T-helper 17 cell (primary cell): ENCODE results near the gene TOR1AIP1. TPM values are rescaled to one million over a fixed set of nuclear protein-coding genes. Genes with fewer than 3 reads are reported as not detected.
A peak's percentile ranks its signal among the peaks of the same experiment; 100 is the strongest.

Source experiments
- ATAC-seq: fragments of 150-1000 bp; cut with Tn5 transposase; 2 replicates; pipeline ENCODE4 v1.10.0; 2021; ENCODE audit warnings: mild to moderate bottlenecking, moderate library complexity
- DNase-seq, 3 donors: peaks; one replicate each; pipeline versions ENCODE4 v3.0.0 to v3.0.0-alpha.2; 2020 to 2021
- H3K9me3 ChIP-seq: one replicate; pipeline ENCODE4 v1.7.0; 2013; ENCODE audit warnings: low read length, mild to moderate bottlenecking; ENCODE audit not compliant: control insufficient read depth, poor library complexity, severe bottlenecking
- H3K27ac Mint-ChIP-seq: one replicate; pipeline ENCODE4 v1.8.0; 2022; ENCODE audit warnings: mild to moderate bottlenecking, moderate library complexity, mixed read lengths
- H3K27me3 Mint-ChIP-seq: one replicate; pipeline ENCODE4 v1.8.0; 2022; ENCODE audit warnings: mixed read lengths
- H3K36me3 Mint-ChIP-seq: one replicate; pipeline ENCODE4 v1.8.0; 2022; ENCODE audit warnings: low read depth, mixed read lengths
- H3K4me1 Mint-ChIP-seq: one replicate; pipeline ENCODE4 v1.8.0; 2022; ENCODE audit warnings: mild to moderate bottlenecking, mixed read lengths
- H3K4me3 Mint-ChIP-seq: one replicate; pipeline ENCODE4 v1.8.0; 2022; ENCODE audit warnings: mild to moderate bottlenecking, moderate library complexity, mixed read lengths
- total RNA-seq, 4 donors: library from RNA in 2 of 4; stranded (reverse) in 2 of 4; gene quantifications; one replicate each; pipeline ENCODE4 v1.2.3 and lab custom pipeline; 2022 to 2026

TOR1AIP1 gene
- total RNA-seq, 2 donors from 2014 or later, result 65.1 to 87.6 TPM

DNA sequence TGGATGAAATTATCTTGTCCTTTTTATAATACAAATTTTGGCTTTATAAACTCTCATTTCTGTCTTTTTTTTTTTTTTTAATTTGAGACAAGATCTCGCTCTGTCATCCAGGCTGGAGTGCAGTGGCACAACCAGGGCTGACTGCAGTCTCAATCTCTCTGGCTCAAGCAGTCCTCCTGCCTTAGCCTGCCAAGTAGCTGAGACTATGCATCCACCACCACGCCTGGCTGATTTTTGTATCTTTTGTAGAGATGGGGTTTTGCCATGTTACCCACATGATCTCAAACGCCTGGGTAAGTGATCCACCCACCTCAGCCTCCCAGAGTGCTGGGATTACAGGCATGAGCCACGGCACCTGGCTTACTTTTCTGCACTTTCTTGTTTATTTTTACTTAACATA, 7.5 kb downstream of the TOR1AIP1 start:
- H3K9me3 ChIP-seq, result no peaks in the 10 kb centered on the region
- no peak overlapping the region for H3K4me3 Mint-ChIP-seq
- ATAC-seq, result no peak
- H3K27ac Mint-ChIP-seq, result peak overlapping the region; percentile 39
- peaks cover 13% of the 10 kb centered on the region for H3K4me1 Mint-ChIP-seq
- H3K27me3 Mint-ChIP-seq, result no peaks in the 10 kb centered on the region
- H3K36me3 Mint-ChIP-seq, result peaks cover 3% of the 10 kb centered on the region
- DNase-seq, result no peak

- peaks cover 3% of the 10 kb centered on the region for H3K4me1 Mint-ChIP-seq
- peak overlapping the region; percentile 41 for H3K27ac Mint-ChIP-seq
- no peak overlapping the region for H3K4me3 Mint-ChIP-seq
- H3K27me3 Mint-ChIP-seq, result no peaks in the 10 kb centered on the region
- no peak for DNase-seq
- ATAC-seq, result no peak
- H3K9me3 ChIP-seq, result no peaks in the 10 kb centered on the region
- H3K36me3 Mint-ChIP-seq, result peaks cover 7% of the 10 kb centered on the region
These were observed 28.8 kb downstream of the TOR1AIP1 start for GRCh38 chr1:179910934-179911333.

DNA sequence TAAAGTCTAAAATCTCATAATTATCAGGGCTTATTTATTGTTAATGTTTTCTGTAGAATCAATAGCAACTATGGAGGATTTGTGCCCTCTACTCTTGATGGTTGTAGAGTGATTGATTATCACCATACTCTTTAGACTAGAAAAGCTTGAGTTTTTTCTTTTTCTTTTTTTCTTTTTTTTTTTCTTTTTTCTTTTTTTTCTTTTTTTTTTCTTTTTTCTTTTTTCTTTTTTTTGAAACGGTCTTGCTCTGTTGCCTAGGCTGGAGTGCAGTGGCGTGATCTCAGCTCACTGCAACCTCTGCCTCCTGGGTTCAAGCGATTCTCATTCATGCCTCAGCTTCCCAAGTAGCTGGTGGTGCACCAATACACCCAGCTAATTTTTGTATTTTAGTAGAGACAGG, 29.7 kb downstream of the TOR1AIP1 start:
- H3K27me3 Mint-ChIP-seq, result no peaks in the 10 kb centered on the region
- H3K4me1 Mint-ChIP-seq, result peaks cover 3% of the 10 kb centered on the region
- DNase-seq (no peak), ATAC-seq (no peak)
- no peaks in the 10 kb centered on the region for H3K9me3 ChIP-seq
- H3K4me3 Mint-ChIP-seq, result no peak overlapping the region
- H3K27ac Mint-ChIP-seq, result peak overlapping the region; percentile 59
- H3K36me3 Mint-ChIP-seq, result peaks cover 7% of the 10 kb centered on the region

- peak; percentile 40 for ATAC-seq
- H3K36me3 Mint-ChIP-seq, result peaks cover 7% of the 10 kb centered on the region
- H3K9me3 ChIP-seq, result no peaks in the 10 kb centered on the region
- H3K4me1 Mint-ChIP-seq, result peaks cover 12% of the 10 kb centered on the region
- H3K27ac Mint-ChIP-seq, result no peak overlapping the region
- no peaks in the 10 kb centered on the region for H3K27me3 Mint-ChIP-seq
- DNase-seq, result no peak
- peak overlapping the region; percentile 25 for H3K4me3 Mint-ChIP-seq
These were observed 35.7 kb downstream of the TOR1AIP1 start for GRCh38 chr1:179917601-179918429.

GRCh38 chr1:179921472-179921871, 39.4 kb downstream of the TOR1AIP1 start:
- Mint-ChIP-seq H3K27me3 (no peaks in the 10 kb centered on the region), H3K4me1 (peaks cover 12% of the 10 kb centered on the region), H3K27ac (peak overlapping the region; percentile 72), H3K36me3 (peaks cover 7% of the 10 kb centered on the region), H3K4me3 (no peak overlapping the region)
- DNase-seq (no peak), ATAC-seq (no peak)
- H3K9me3 ChIP-seq, result no peaks in the 10 kb centered on the region

- Mint-ChIP-seq H3K4me3 (no peak overlapping the region), H3K27ac (peak overlapping the region; percentile 72), H3K4me1 (peaks cover 12% of the 10 kb centered on the region), H3K36me3 (peaks cover 7% of the 10 kb centered on the region), H3K27me3 (no peaks in the 10 kb centered on the region)
- ATAC-seq, result peak; percentile 18
- no peak for DNase-seq
- no peaks in the 10 kb centered on the region for H3K9me3 ChIP-seq
These were observed 40.1 kb downstream of the TOR1AIP1 start for GRCh38 chr1:179921981-179922872.

DNA sequence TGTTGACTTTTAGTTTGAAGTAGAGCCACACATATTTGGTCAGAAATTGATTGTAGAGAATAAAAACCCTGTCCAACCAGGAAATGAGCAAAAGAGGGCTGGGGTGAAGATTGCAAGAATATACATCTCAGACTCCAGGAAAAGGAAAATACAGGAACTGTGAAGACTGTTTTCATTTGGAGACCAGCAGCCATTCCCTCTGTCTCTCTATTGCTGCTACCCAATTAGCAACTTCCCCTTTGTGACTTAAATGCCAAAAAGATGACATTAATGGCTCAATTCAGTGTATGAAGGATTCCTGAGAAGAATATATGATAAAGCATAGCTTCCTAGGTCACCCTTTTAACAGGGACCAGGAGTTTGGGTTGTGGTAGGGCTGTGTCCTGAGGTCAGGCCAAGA, 40.9 kb downstream of the TOR1AIP1 start:
- no peak overlapping the region for H3K27ac Mint-ChIP-seq

DNA sequence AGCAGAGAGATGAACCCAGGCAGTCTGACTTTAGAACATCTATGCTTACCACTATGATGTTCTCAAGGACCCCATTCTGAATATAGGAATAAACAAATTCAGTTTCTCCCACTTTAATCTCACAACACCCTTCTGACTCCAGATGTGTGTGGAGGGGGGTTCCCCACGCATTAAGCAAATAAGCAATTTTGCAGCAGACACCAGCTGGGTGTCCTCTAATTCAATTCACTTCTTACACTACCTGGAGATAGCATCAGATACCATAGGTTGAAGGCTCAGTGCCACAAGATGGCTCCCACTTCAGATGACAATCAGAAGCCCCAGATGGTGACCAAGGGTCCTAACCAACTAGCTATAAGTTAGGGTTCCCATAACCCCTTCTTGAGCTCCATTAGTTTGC, 42.2 kb downstream of the TOR1AIP1 start:
- H3K27me3 Mint-ChIP-seq, result no peaks in the 10 kb centered on the region
- H3K4me1 Mint-ChIP-seq, result peaks cover 3% of the 10 kb centered on the region
- peaks cover 3% of the 10 kb centered on the region for H3K36me3 Mint-ChIP-seq
- ATAC-seq, result no peak
- no peak for DNase-seq
- no peak overlapping the region for H3K27ac Mint-ChIP-seq
- no peaks in the 10 kb centered on the region for H3K9me3 ChIP-seq
- H3K4me3 Mint-ChIP-seq, result no peak overlapping the region

More for the DNA sequence above, 40.9 kb downstream of the TOR1AIP1 start:
- no peaks in the 10 kb centered on the region for H3K9me3 ChIP-seq
- ATAC-seq (no peak), DNase-seq (no peak)
- H3K27me3 Mint-ChIP-seq, result no peaks in the 10 kb centered on the region
- peaks cover 8% of the 10 kb centered on the region for H3K4me1 Mint-ChIP-seq
- H3K36me3 Mint-ChIP-seq, result peaks cover 5% of the 10 kb centered on the region
- H3K4me3 Mint-ChIP-seq, result no peak overlapping the region

DNA sequence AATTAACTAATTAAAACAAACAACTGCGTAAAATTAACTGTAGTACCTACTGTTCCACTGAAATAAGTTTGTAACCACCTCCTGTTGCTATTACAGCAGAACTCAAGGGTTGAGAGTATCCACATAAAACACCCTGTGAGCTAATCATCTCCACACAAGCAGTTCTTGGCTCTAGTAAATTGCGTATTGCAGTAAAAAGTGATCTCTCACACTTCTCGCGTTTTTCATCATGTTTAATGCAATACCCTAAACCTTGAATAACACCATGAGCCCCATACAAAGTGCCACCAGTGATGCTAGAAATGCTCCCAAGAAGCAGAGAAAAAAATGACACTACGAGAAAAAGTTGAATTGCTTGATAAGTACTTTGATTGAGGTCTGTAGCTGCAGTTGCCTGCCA, 43.2 kb downstream of the TOR1AIP1 start:
- ATAC-seq (no peak), DNase-seq (no peak)
- peaks cover 2% of the 10 kb centered on the region for H3K4me1 Mint-ChIP-seq
- H3K9me3 ChIP-seq, result no peaks in the 10 kb centered on the region
- no peaks in the 10 kb centered on the region for H3K27me3 Mint-ChIP-seq
- no peak overlapping the region for H3K27ac Mint-ChIP-seq
- no peak overlapping the region for H3K4me3 Mint-ChIP-seq
- H3K36me3 Mint-ChIP-seq, result peaks cover 3% of the 10 kb centered on the region

- peaks cover 2% of the 10 kb centered on the region for H3K4me1 Mint-ChIP-seq
- H3K9me3 ChIP-seq, result no peaks in the 10 kb centered on the region
- ATAC-seq (no peak), DNase-seq (no peak)
- no peak overlapping the region for H3K4me3 Mint-ChIP-seq
- H3K27ac Mint-ChIP-seq, result no peak overlapping the region
- H3K36me3 Mint-ChIP-seq, result peaks cover 3% of the 10 kb centered on the region
- no peaks in the 10 kb centered on the region for H3K27me3 Mint-ChIP-seq
These were observed 44.1 kb downstream of the TOR1AIP1 start for GRCh38 chr1:179925922-179926849.

DNA sequence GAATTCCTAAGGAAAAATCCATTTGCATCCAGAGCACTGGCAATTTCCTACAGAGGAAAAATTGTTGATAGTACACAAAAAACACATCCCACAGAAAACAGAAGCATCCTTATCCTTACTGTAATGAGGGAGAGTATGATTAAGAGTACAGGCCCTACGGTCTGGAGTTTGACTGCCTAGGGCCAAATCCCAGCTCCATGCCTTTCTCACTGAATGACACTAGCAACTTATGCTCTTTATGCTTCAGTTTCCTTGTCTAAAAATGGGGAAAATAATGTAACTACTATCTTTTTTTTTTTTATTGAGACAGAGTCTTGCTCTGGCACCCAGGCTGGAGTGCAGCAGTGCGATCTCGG, 44.7 kb downstream of the TOR1AIP1 start:
- no peak for DNase-seq
- Mint-ChIP-seq H3K27ac (no peak overlapping the region), H3K27me3 (no peaks in the 10 kb centered on the region), H3K4me1 (no peaks in the 10 kb centered on the region), H3K36me3 (peaks cover under 1% of the 10 kb centered on the region), H3K4me3 (no peak overlapping the region)
- no peak for ATAC-seq
- no peaks in the 10 kb centered on the region for H3K9me3 ChIP-seq

- ATAC-seq, result no peak
These were observed 48.1 kb downstream of the TOR1AIP1 start for GRCh38 chr1:179929955-179930798.

More at GRCh38 chr1:179929955-179930798, 48.1 kb downstream of the TOR1AIP1 start:
- Mint-ChIP-seq H3K27ac (no peak overlapping the region), H3K4me1 (peaks cover 2% of the 10 kb centered on the region), H3K36me3 (no peaks in the 10 kb centered on the region), H3K4me3 (no peak overlapping the region), H3K27me3 (peaks cover 7% of the 10 kb centered on the region)
- no peaks in the 10 kb centered on the region for H3K9me3 ChIP-seq
- DNase-seq, result no peak
